GM12878 (cell line): ENCODE results near the gene ZSWIM9. TPM values are rescaled to one million over a fixed set of nuclear protein-coding genes. Genes with fewer than 3 reads are reported as not detected.

Experiments used
- ATAC-seq: fragments of 200-7000 bp; cut with Tn5 transposase; 3 replicates; pipeline ENCODE4 v1.9.1; 2020; ENCODE audit warnings: mild to moderate bottlenecking, moderate library complexity
- BruUV-seq: library from RNA; stranded (reverse); fragments of 400-500 nt; replicated peaks from 2 replicates; lab custom pipeline; 2021; lab: Mats Ljungman, UMichigan
- CTCF ChIA-PET: fragments of 300-600 bp; sonication (Branson Sonifier 250); formaldehyde crosslinking; extraction: SDS; loops from one replicate; lab custom pipeline; 2021; ENCODE audit warnings: inconsistent platforms; lab: Yijun Ruan, JAX
- POLR2A ChIA-PET: fragments of 350-600 bp; formaldehyde crosslinking; extraction: SDS; loops from one replicate; lab custom pipeline; 2021; ENCODE audit warnings: inconsistent platforms; lab: Charles Lee
- RAD21 ChIA-PET: fragments of 300-600 bp; sonication (Branson Sonifier 250); formaldehyde crosslinking; loops from one replicate; lab custom pipeline; 2023; ENCODE audit warnings: antibody characterized with exemption; ENCODE audit not compliant: unreplicated experiment; lab: Charles Lee
- SMC1A ChIA-PET: fragments of 300-600 bp; sonication (Branson Sonifier 250); formaldehyde crosslinking; loops from one replicate; lab custom pipeline; 2023; ENCODE audit not compliant: unreplicated experiment, uncharacterized antibody; lab: Charles Lee
- DNase-seq: peaks from one replicate; pipeline ENCODE4 v3.0.0-alpha.2; 2011; ENCODE audit warnings: low read depth, low spot score
- FAIRE-seq: peaks from 3 replicates; lab custom pipeline; 2011; peaks lifted over from hg19 to GRCh38; lab: Jason Lieb, UNC
- H2AFZ ChIP-seq: 2 replicates; pipeline ENCODE4 v1.6.0; 2011; ENCODE audit warnings: low read depth, low read length, control low read depth; ENCODE audit not compliant: control insufficient read depth
- H3K27ac ChIP-seq: 2 replicates; pipeline ENCODE4 v1.5.1; 2011; ENCODE audit warnings: control low read depth; ENCODE audit not compliant: control insufficient read depth, insufficient read depth
- H3K27me3 ChIP-seq, 2 experiments: replicated peaks in 1 of 2; 2 replicates each; pipeline versions ENCODE4 v1.6.0 to v1.6.1; 2011; ENCODE audit warnings: low read length in 1 of 2; ENCODE audit not compliant: control insufficient read depth in 2 of 2, insufficient read depth in 2 of 2
- H3K36me3 ChIP-seq, 2 experiments: 2 replicates each; pipeline ENCODE4 v1.5.1; 2011; ENCODE audit warnings: low read length in 1 of 2; ENCODE audit not compliant: control insufficient read depth in 2 of 2, insufficient read depth in 2 of 2
- H3K4me1 ChIP-seq: 2 replicates; pipeline ENCODE4 v1.6.1; 2011; ENCODE audit warnings: mild to moderate bottlenecking, low read length, moderate library complexity, mixed read lengths; ENCODE audit not compliant: control insufficient read depth, insufficient read depth
- H3K4me2 ChIP-seq: 2 replicates; pipeline ENCODE4 v1.6.0; 2011; ENCODE audit warnings: control low read depth; ENCODE audit not compliant: control insufficient read depth, insufficient read depth
- H3K4me3 ChIP-seq: fragments of 200-600 bp; sonication (generic); 2 replicates; pipeline ENCODE4 v1.5.1; 2016
- H3K79me2 ChIP-seq: 2 replicates; pipeline ENCODE4 v1.6.0; 2011; ENCODE audit warnings: low read length; ENCODE audit not compliant: control insufficient read depth, insufficient read depth
- H3K9ac ChIP-seq: 2 replicates; pipeline ENCODE4 v1.8.0; 2011; ENCODE audit warnings: low read length, control low read depth, mixed read lengths; ENCODE audit not compliant: control insufficient read depth, insufficient read depth
- H3K9me3 ChIP-seq: replicated peaks from 3 replicates; pipeline ENCODE4 v1.5.1; 2011; ENCODE audit warnings: mild to moderate bottlenecking, low read length; ENCODE audit not compliant: control insufficient read depth, insufficient read depth
- H4K20me1 ChIP-seq: 2 replicates; pipeline ENCODE4 v1.6.0; 2011; ENCODE audit not compliant: control insufficient read depth, insufficient read depth
- CHD1 ChIP-seq: IDR thresholded peaks from 2 replicates; pipeline ENCODE4 v1.6.1; 2012; ENCODE audit warnings: low read depth, low read length, improper control_type of control experiment
- EP300 ChIP-seq, 2 experiments: fragments of 150-350 bp in 1 of 2; IDR thresholded peaks; 2 replicates each; pipeline ENCODE4 v1.6.1; 2011 to 2012; ENCODE audit warnings: low read depth in 2 of 2, low read length in 2 of 2, borderline replicate concordance in 1 of 2, improper control_type of control experiment in 1 of 2, inconsistent platforms in 1 of 2; ENCODE audit not compliant: control insufficient read depth in 1 of 2
- POU2F2 ChIP-seq: IDR thresholded peaks from 3 replicates; pipeline ENCODE4 v1.6.1; 2011; ENCODE audit warnings: low read depth, mild to moderate bottlenecking, low read length, borderline replicate concordance
- TAF1 ChIP-seq: IDR thresholded peaks from 2 replicates; pipeline ENCODE4 v1.6.1; 2011; ENCODE audit warnings: mild to moderate bottlenecking, low read depth, low read length, borderline replicate concordance
- WGBS: methylation state at CpG from one replicate; pipeline ENCODE4 v1.1.6; 2016; ENCODE audit warnings: low lambda C conversion rate; ENCODE audit not compliant: insufficient replicate concordance, insufficient coverage; ENCODE audit errors: missing lambda C conversion rate; 5-methylcytosine and 5-hydroxymethylcytosine counted together
- in situ Hi-C: fragments of 300-500 bp; cut with MboI; formaldehyde crosslinking; loops from 9 replicates; pipeline ENCODE4 v1.14.3; 2018; ENCODE audit warnings: mixed read lengths
- intact Hi-C: fragments of 100-400 bp; cut with micrococcal nuclease; formaldehyde crosslinking; loops from one replicate; pipeline ENCODE4 v1.14.2; 2022; ENCODE audit not compliant: unreplicated experiment
- polyA plus RNA-seq, 11 experiments: library from polyadenylated mRNA; depleted of rRNA in 4 of 11; unstranded in 6 of 11; stranded (reverse) in 5 of 11; fragments of >200 nt; fragmentation: Nextera tagmentation in 4 of 11; fragmentation: Illumina TruSeq in 1 of 11; extraction: Ambion mirVana in 4 of 11; extraction: Trizol in 1 of 11; gene quantifications; 1 replicate in 1 of 11; 2 replicates in 10 of 11; pipeline versions ENCODE4 v1.2.1 to v1.2.3, GENCODE V29; 2011 to 2016; ENCODE audit warnings: inconsistent platforms in 2 of 11, missing spikeins in 2 of 11, low read depth in 1 of 11
- total RNA-seq, 4 experiments: library from RNA; depleted of rRNA in 3 of 4; stranded (reverse); fragments of >200 nt in 3 of 4; fragmentation: Illumina TruSeq in 1 of 4; extraction: Trizol in 1 of 4; gene quantifications; 2 replicates each; pipeline versions ENCODE4 v1.2.1 to v1.2.3, GENCODE V29; 2013 to 2021
- TF ChIP-seq, protein P1 (sequence below): fragments of 450-650 bp; formaldehyde crosslinking; IDR thresholded peaks from 2 replicates; pipeline ENCODE4 v1.4.0; 2022; ENCODE audit warnings: mild to moderate bottlenecking, moderate library complexity
- TF ChIP-seq, protein P2 (sequence below): IDR thresholded peaks from 2 replicates; pipeline ENCODE4 v1.6.1; 2012; ENCODE audit warnings: mild to moderate bottlenecking, low read depth, low read length

ZSWIM9 gene
- total and polyA plus RNA-seq, 10 of the 15 experiments (the other 5 are each of a cell fraction or from before 2014, with no cell fraction given) = 0.29 to 6.2 (median 1.4) TPM; not detected in 1

DNA sequence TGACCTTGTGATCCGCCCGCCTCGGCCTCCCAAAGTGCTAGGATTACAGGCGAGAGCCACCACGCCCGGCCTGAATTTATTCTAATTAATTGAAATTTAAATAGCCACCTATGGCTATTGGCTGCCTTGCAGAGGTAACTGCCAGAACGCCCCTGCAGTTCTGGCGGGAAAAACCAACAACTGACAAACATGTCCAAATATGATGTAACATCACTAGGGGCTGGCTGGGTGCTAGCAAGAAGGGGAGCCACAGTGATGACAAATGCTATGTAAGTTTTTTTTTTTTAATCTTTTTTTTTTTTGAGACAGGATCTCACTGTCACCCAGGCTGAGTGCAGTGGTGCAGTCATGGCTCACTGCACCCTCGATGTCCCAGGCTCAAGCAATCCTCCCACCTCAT, 12.9 kb downstream of the ZSWIM9 start:
- no TSS peak for BruUV-seq
- Histone ChIP-seq H3K9ac (no peak overlapping the region), H3K4me1 (peaks cover 12% of the 10 kb centered on the region), H3K27ac (no peak overlapping the region), H3K4me2 (no peak overlapping the region), H3K36me3 (no peaks in the 10 kb centered on the region; a peak in 1 of 4 replicates), H3K9me3 (peaks cover 2% of the 10 kb centered on the region; the same call in 2 of the 3 replicates), H3K79me2 (no peaks in the 10 kb centered on the region), H3K4me3 (no peak overlapping the region), H2AFZ (no peak overlapping the region), H3K27me3 (no peaks in the 10 kb centered on the region), H4K20me1 (no peaks in the 10 kb centered on the region)
- no peak for FAIRE-seq
- ATAC-seq = no peak
- intact Hi-C loops (no loop called here), in situ Hi-C loops (no loop called here)
- no peak for TF ChIP-seq CHD1
- TF ChIP-seq TAF1 = no peak
- TF ChIP-seq, protein P1, sequence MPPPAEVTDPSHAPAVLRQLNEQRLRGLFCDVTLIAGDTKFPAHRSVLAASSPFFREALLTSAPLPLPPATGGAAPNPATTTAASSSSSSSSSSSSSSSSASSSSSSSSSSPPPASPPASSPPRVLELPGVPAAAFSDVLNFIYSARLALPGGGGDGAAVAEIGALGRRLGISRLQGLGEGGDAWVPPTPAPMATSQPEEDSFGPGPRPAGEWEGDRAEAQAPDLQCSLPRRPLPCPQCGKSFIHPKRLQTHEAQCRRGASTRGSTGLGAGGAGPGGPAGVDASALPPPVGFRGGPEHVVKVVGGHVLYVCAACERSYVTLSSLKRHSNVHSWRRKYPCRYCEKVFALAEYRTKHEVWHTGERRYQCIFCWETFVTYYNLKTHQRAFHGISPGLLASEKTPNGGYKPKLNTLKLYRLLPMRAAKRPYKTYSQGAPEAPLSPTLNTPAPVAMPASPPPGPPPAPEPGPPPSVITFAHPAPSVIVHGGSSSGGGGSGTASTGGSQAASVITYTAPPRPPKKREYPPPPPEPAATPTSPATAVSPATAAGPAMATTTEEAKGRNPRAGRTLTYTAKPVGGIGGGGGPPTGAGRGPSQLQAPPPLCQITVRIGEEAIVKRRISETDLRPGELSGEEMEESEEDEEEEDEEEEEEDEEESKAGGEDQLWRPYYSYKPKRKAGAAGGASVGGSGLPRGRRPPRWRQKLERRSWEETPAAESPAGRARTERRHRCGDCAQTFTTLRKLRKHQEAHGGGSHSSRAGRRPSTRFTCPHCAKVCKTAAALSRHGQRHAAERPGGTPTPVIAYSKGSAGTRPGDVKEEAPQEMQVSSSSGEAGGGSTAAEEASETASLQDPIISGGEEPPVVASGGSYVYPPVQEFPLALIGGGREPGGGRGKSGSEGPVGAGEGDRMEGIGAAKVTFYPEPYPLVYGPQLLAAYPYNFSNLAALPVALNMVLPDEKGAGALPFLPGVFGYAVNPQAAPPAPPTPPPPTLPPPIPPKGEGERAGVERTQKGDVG = no peak
- no peak for TF ChIP-seq EP300 (IDR thresholded peaks at IDR 0.05; ENCODE audit: borderline replicate concordance in 1 of 2, control insufficient read depth in 1 of 2, low read depth in 2 of 2, low read length in 2 of 2)
- TF ChIP-seq, protein P2, sequence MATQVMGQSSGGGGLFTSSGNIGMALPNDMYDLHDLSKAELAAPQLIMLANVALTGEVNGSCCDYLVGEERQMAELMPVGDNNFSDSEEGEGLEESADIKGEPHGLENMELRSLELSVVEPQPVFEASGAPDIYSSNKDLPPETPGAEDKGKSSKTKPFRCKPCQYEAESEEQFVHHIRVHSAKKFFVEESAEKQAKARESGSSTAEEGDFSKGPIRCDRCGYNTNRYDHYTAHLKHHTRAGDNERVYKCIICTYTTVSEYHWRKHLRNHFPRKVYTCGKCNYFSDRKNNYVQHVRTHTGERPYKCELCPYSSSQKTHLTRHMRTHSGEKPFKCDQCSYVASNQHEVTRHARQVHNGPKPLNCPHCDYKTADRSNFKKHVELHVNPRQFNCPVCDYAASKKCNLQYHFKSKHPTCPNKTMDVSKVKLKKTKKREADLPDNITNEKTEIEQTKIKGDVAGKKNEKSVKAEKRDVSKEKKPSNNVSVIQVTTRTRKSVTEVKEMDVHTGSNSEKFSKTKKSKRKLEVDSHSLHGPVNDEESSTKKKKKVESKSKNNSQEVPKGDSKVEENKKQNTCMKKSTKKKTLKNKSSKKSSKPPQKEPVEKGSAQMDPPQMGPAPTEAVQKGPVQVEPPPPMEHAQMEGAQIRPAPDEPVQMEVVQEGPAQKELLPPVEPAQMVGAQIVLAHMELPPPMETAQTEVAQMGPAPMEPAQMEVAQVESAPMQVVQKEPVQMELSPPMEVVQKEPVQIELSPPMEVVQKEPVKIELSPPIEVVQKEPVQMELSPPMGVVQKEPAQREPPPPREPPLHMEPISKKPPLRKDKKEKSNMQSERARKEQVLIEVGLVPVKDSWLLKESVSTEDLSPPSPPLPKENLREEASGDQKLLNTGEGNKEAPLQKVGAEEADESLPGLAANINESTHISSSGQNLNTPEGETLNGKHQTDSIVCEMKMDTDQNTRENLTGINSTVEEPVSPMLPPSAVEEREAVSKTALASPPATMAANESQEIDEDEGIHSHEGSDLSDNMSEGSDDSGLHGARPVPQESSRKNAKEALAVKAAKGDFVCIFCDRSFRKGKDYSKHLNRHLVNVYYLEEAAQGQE = no peak
- no peak for TF ChIP-seq POU2F2
- no peak for DNase-seq
- WGBS = 87% methylated on average over 7 of the region's 9 CpGs
- RAD21 ChIA-PET = no interaction called here
- CTCF ChIA-PET = interaction anchor here (0.7 kb wide), 1 partner anchor 11 kb away, joined by 4 read pairs; no protein-coding TSS in a partner anchor
- SMC1A ChIA-PET = interaction anchor here (1.4 kb wide), 1 partner anchor 12 kb away, joined by 3 read pairs; no protein-coding TSS in a partner anchor
- POLR2A ChIA-PET = no interaction called here
